ENCODE measurements around the gene KDELR3. TPM values are rescaled to one million over a fixed set of nuclear protein-coding genes. Genes with fewer than 3 reads are reported as not detected.
A peak's percentile ranks its signal among the peaks of the same experiment; 100 is the strongest.

The KDELR3 gene
- total and polyA plus RNA-seq, 2 of the 8 experiments (the other 6 are each of a cell fraction or from before 2014, with no cell fraction given) = 7.9 to 13.0 TPM

GRCh38 chr22:38513063-38513462, 45.2 kb downstream of the KDELR3 start:
- no peak overlapping the region for H3K4me3 ChIP-seq (ENCODE audit: extremely low read depth in 1 of 4, insufficient read depth in 2 of 4, low read depth in 3 of 4, low read length in 4 of 4)
- no peak overlapping the region for H2BK20ac ChIP-seq (ENCODE audit: low read length)
- H3K9me3 ChIP-seq (ENCODE audit: insufficient read depth in 2 of 2, low read depth in 1 of 2, low read length in 1 of 2) = no peaks in the 10 kb centered on the region
- peaks cover 0 to 5% (median 3%) of the 10 kb centered on the region in 4 experiments; a peak in 5 of 7 replicates for H3K4me1 ChIP-seq (replicated peaks in 1 of 4; ENCODE audit: control insufficient read depth in 3 of 4, insufficient read depth in 4 of 4, low read length in 3 of 4)
- no peak overlapping the region for H3K23ac ChIP-seq (ENCODE audit: insufficient read length)
- DNase-seq (ENCODE audit: low read depth in 1 of 2, low spot score in 2 of 2) (no peak), FAIRE-seq (no peak)
- H3K4me2 ChIP-seq (ENCODE audit: insufficient read depth in 1 of 2, low read depth in 2 of 2, low read length in 2 of 2) = peak overlapping the region; percentile 9 to 20; a peak in 3 of 4 replicates
- H3K27me3 ChIP-seq (replicated peaks in 1 of 4; ENCODE audit: control insufficient read depth in 3 of 4, extremely low read depth in 1 of 4, insufficient read depth in 3 of 4, low read length in 3 of 4) = no peaks in the 10 kb centered on the region
- TF ChIP-seq SIN3A (conservative IDR thresholded peaks at IDR 0.05 in 1 of 2, IDR thresholded peaks at IDR 0.05 in 1 of 2; ENCODE audit: low read depth in 1 of 2, low read length in 2 of 2) (0 out of 4 replicates have a peak, but pooled peaks have one; percentile 40 to 43), CTCF (IDR thresholded peaks at IDR 0.05; ENCODE audit: control extremely low read depth in 1 of 3, insufficient read depth in 1 of 3, low read depth in 1 of 3, low read length in 3 of 3) (peak; percentile 47 to 78 (median 65); a peak in 3 of 4 replicates), RAD21 (IDR thresholded peaks at IDR 0.05 in 1 of 2, conservative IDR thresholded peaks at IDR 0.05 in 1 of 2; ENCODE audit: low read depth in 2 of 2, low read length in 2 of 2) (peak; percentile 30 to 52; a peak in 3 of 4 replicates), RFX5 (IDR thresholded peaks at IDR 0.05; ENCODE audit: borderline replicate concordance, low read depth, low read length) (no peak), POLR2A (IDR thresholded peaks at IDR 0.05; ENCODE audit: control extremely low read depth in 1 of 2, low read depth in 2 of 2, low read length in 2 of 2) (no peak), SP1 (IDR thresholded peaks at IDR 0.05; ENCODE audit: low read depth, low read length) (0 out of 2 replicates have a peak, but pooled peaks have one; percentile 23)
- CTCF ChIA-PET (ENCODE audit: partially characterized antibody) = interaction anchor here (0.6 to 3.7 kb wide), 6 partner anchors 11 to 1566 kb away, joined by 3 to 18 read pairs (median 4); no protein-coding TSS in a partner anchor
- no peak overlapping the region for H2BK5ac ChIP-seq (ENCODE audit: low read depth, low read length)
- no peak overlapping the region for H2BK12ac ChIP-seq (ENCODE audit: low read depth, low read length)
- POLR2A ChIA-PET (ENCODE audit: partially characterized antibody) = interaction anchor here (1.0 to 4.7 kb wide), 5 partner anchors 9 to 32 kb away, joined by 3 to 36 read pairs (median 24); no protein-coding TSS in a partner anchor
- H4K8ac ChIP-seq (ENCODE audit: extremely low read depth, insufficient read depth, low read length) = no peak overlapping the region
- no peaks in the 10 kb centered on the region; a peak in 1 of 4 replicates for H3K79me2 ChIP-seq (ENCODE audit: control insufficient read depth in 1 of 2, insufficient read depth in 2 of 2, low read length in 2 of 2)
- 92% methylated on average over 1 of the region's 1 CpG; no CpG with 5 or more reads in 1 of the 2 experiments for WGBS, 2 experiments (ENCODE audit: extremely low coverage in 1 of 2, insufficient coverage in 1 of 2, insufficient read length in 1 of 2, insufficient replicate concordance in 2 of 2, low coverage in 1 of 2, low lambda C conversion rate in 2 of 2, missing lambda C conversion rate in 1 of 2)
- H3K79me1 ChIP-seq (ENCODE audit: low read depth, low read length) = no peaks in the 10 kb centered on the region
- H3K36me3 ChIP-seq (ENCODE audit: control insufficient read depth in 2 of 4, insufficient read depth in 4 of 4, low read length in 3 of 4) = no peaks in the 10 kb centered on the region
- no peak overlapping the region for H3K14ac ChIP-seq (ENCODE audit: insufficient read length)
- no peak overlapping the region for H4K91ac ChIP-seq (replicated peaks; ENCODE audit: insufficient read length, low read length)
- no peak overlapping the region for H2BK120ac ChIP-seq (replicated peaks; ENCODE audit: low read depth, low read length)
- H2AK5ac ChIP-seq (ENCODE audit: low read depth, low read length) = no peak overlapping the region
- no peak overlapping the region for H3K56ac ChIP-seq (replicated peaks; ENCODE audit: insufficient read length, low read depth, low read length)
- H2AFZ ChIP-seq (ENCODE audit: low read length) = no peak overlapping the region
- no peak overlapping the region for H3K27ac ChIP-seq (ENCODE audit: low read depth, low read length)
- no peak overlapping the region for H2BK15ac ChIP-seq (ENCODE audit: low read length)
- H3K18ac ChIP-seq (ENCODE audit: extremely low read depth, low read length) = no peak overlapping the region
- no peak overlapping the region for H3K4ac ChIP-seq (replicated peaks; ENCODE audit: insufficient read length, low read depth, low read length)
- H3K23me2 ChIP-seq (ENCODE audit: low read depth, low read length) = no peaks in the 10 kb centered on the region
- H4K5ac ChIP-seq (ENCODE audit: insufficient read length, low read depth, low read length) = no peak overlapping the region
- H4K20me1 ChIP-seq (replicated peaks in 1 of 2; ENCODE audit: control insufficient read depth in 1 of 2, insufficient read depth in 2 of 2, low read length in 2 of 2) = no peaks in the 10 kb centered on the region
- no peak overlapping the region for H3K9ac ChIP-seq (replicated peaks in 1 of 4; ENCODE audit: extremely low read depth in 1 of 4, low read depth in 3 of 4, low read length in 3 of 4)
